Ishikawa (cell line): Measurements from ENCODE around the gene DCLK1.

Experiments used
- CREB1 ChIP-seq: IDR thresholded peaks from 2 replicates; pipeline ENCODE4 v1.6.1; 2012; ENCODE audit warnings: low read depth
- TAF1 ChIP-seq: IDR thresholded peaks from 2 replicates; pipeline ENCODE4 v1.6.1; 2012; ENCODE audit warnings: low read depth, mild to moderate bottlenecking
- YY1 ChIP-seq: IDR thresholded peaks from 2 replicates; pipeline ENCODE4 v1.6.1; 2012; ENCODE audit warnings: low read depth

DNA sequence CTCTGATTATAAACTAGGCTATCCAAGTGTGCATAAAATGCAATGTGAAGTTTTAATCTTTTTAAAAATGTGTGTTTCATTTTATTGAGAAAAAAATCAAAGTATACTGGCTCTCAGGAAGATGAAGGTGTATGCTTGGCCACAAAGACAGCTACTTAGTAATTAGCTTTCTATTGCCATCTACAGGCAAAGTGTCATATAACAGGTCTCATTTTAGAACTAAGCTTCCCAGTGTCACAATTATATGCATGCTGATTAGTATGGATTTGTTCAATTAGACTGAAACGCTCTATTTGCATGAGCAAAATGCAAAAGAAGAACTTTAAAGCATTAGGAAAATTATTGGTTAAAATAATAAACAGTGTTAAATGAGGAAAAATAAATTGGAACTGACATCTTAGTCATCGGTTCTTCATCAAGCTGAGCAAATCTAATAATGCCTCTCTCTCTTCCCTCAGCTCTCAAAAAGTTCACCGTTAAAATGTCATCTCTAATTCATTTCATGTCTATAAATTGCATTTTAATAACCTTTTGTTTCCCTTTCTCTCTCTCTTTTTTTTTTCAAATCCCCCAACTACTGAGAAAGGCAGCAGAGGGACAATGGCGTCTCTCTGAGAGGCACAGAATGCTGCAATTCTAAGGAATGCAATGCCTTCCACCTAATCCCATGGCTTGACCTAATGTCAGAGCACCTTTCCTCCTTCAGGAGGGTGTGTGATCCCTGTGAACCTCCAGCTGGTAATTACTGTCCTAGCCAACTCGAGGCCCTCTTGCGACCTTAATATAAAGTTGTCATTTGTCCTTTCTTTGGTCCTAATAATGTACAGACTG, 341.6 kb downstream of the DCLK1 start:
- TF ChIP-seq TAF1 (no peak), CREB1 (no peak), YY1 (no peak)
